Cardiac septum (tissue), 1 donor: ENCODE results near the gene IL31RA. TPM values are rescaled to one million over a fixed set of nuclear protein-coding genes. Genes with fewer than 3 reads are reported as not detected.
"Not testable (repeated sequence)": the region's sequence is repeated elsewhere in the genome, so short reads cannot be mapped to it uniquely, and the experiment has no call there.

Experiments
- DNase-seq: peaks from one replicate; pipeline ENCODE4 v3.0.0-alpha.2; 2020; ENCODE audit warnings: low spot score
- intact Hi-C: fragments of 100-400 bp; cut with DNase I; formaldehyde crosslinking; loops from one replicate; pipeline ENCODE4 v1.14.0; 2022
- total RNA-seq: library from RNA; stranded (reverse); fragmentation: NEBNext Ultra II Directional; extraction: Animal tissue kit (Norgen Biotek cat#: 25700); gene quantifications from one replicate; pipeline ENCODE4 v1.2.1, GENCODE V29; 2021
- donor health status: DM: no; HTN: no; CAD: no.

IL31RA gene
- total RNA-seq, 1 donor from 2014 or later: 1.3 TPM

- DNase-seq: no peak
- intact Hi-C loops: no loop called here
These were observed 68.5 kb downstream of the IL31RA start for GRCh38 chr5:55919625-55920024.

- no peak for DNase-seq
- intact Hi-C loops: no loop called here
These were observed 69.6 kb downstream of the IL31RA start for GRCh38 chr5:55920784-55921183.

- intact Hi-C loops: no loop called here
- no peak for DNase-seq
These were observed 70.5 kb downstream of the IL31RA start for GRCh38 chr5:55921617-55922016.

GRCh38 chr5:55923177-55923771 lies 72.1 kb downstream of the IL31RA start:
- DNase-seq: no peak
- intact Hi-C loops: no loop called here

GRCh38 chr5:55923865-55924500 lies 72.8 kb downstream of the IL31RA start:
- no peak for DNase-seq
- intact Hi-C loops: no loop called here

- intact Hi-C loops: no loop called here
- DNase-seq: no peak
These were observed 73.6 kb downstream of the IL31RA start for GRCh38 chr5:55924744-55925143.

GRCh38 chr5:55925181-55925580 lies 74.0 kb downstream of the IL31RA start:
- no peak for DNase-seq
- intact Hi-C loops: no loop called here

GRCh38 chr5:55925712-55926111 lies 74.6 kb downstream of the IL31RA start:
- DNase-seq: no peak
- intact Hi-C loops: no loop called here

- DNase-seq: no peak
- intact Hi-C loops: no loop called here
These were observed 75.3 kb downstream of the IL31RA start for GRCh38 chr5:55926476-55926875.

- no peak for DNase-seq
- intact Hi-C loops: no loop called here
These were observed 76.9 kb downstream of the IL31RA start for GRCh38 chr5:55927861-55928655.

GRCh38 chr5:55929020-55929799 lies 78.1 kb downstream of the IL31RA start:
- no peak for DNase-seq
- intact Hi-C loops: no loop called here

- intact Hi-C loops: loop anchor here (10.0 kb wide), 1 partner anchor 902 kb away; no protein-coding TSS in a partner anchor
- DNase-seq: no peak
These were observed 81.5 kb downstream of the IL31RA start for GRCh38 chr5:55932700-55933099.

GRCh38 chr5:55933377-55934114 lies 82.4 kb downstream of the IL31RA start:
- intact Hi-C loops: loop anchor here (10.0 kb wide), 1 partner anchor 901 kb away; no protein-coding TSS in a partner anchor
- no peak for DNase-seq

GRCh38 chr5:55934115-55934613 lies 83.0 kb downstream of the IL31RA start:
- no peak for DNase-seq

GRCh38 chr5:55934720-55935119 lies 83.6 kb downstream of the IL31RA start:
- DNase-seq: no peak
- intact Hi-C loops: loop anchor here (10.0 kb wide), 1 partner anchor 900 kb away; no protein-coding TSS in a partner anchor

More at GRCh38 chr5:55934115-55934613, 83.0 kb downstream of the IL31RA start:
- intact Hi-C loops: loop anchor here (10.0 kb wide), 1 partner anchor 901 kb away; no protein-coding TSS in a partner anchor

GRCh38 chr5:55935371-55935770 lies 84.2 kb downstream of the IL31RA start:
- intact Hi-C loops: loop anchor here (10.0 kb wide), 1 partner anchor 899 kb away; no protein-coding TSS in a partner anchor
- DNase-seq: no peak

GRCh38 chr5:55936100-55936693 lies 85.0 kb downstream of the IL31RA start:
- DNase-seq: no peak
- intact Hi-C loops: loop anchor here (1.0 to 10.0 kb wide), 2 partner anchors 265 to 899 kb away; no protein-coding TSS in a partner anchor

- DNase-seq: not testable (repeated sequence)
- intact Hi-C loops: loop anchor here (10.0 kb wide), 1 partner anchor 897 kb away; no protein-coding TSS in a partner anchor
These were observed 86.4 kb downstream of the IL31RA start for GRCh38 chr5:55937598-55937997.
